Activated CD4-positive, alpha-beta T cell treated with anti-CD3 and anti-CD28 coated beads for 48 hours (primary cell): ENCODE measurements around the gene STARD5.

Source experiments
- DNase-seq: peaks from one replicate; pipeline ENCODE4 v3.0.0-alpha.2; 2020

Gene STARD5

DNA sequence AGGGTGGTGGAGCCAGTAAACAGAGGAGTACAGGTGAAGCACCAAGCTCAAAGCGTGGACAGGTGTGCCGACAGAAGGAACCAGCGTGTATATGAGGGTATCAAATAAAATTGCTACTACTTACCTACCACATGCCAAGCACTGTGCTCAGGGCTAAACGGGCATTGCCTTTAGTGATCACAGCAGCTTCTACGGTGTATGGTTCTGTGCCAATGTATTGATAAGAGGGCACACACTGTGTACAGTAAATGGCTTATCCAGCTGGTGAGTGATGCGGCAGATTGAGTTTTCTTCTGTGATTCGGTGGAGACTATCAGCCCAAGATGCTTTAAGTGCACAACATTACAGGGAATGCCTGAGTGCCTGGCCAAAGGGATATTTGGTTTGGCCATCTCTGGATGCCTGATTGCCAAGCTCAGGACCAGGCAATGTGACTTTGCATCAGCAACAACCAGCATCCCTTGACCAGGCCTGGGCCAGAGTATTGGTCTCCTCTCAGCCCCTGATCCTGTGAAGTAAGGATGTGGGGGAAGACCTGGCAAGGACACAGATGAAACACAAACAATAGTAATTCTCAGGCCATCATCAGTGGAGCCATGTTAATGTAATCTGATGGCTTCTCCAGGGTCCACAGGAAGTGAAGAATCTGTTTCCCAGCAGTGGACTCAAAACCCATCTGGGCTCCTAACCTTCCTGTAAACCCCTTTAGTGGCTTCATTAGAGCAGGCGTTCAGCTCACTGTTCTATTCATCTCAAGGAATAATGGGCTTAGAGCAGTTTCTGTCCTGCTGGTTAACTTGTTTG, 14.1 kb downstream of the STARD5 start:
- DNase-seq = no peak

DNA sequence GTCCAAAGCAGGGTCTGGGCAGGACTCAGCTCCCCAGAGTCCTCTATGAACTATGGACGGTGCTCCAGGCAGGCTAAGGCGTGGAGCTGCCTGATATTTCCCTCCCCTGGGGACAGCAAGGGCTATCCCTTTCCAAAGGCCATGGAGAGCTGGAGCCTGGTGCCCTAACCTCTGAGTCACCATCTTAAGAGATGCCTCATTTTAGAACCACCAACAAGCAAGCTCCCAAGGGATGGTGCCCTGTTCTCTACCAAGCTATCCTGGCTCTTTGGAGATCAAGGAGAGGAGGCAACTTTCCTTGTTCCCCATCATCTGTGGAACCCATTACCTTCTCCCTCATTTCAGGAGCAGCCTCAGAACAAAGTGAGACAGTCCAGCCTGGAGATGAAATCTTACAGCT, 15.7 kb downstream of the STARD5 start:
- no peak for DNase-seq

GRCh38 chr15:81304226-81304625, 19.7 kb downstream of the STARD5 start:
- DNase-seq = no peak

DNA sequence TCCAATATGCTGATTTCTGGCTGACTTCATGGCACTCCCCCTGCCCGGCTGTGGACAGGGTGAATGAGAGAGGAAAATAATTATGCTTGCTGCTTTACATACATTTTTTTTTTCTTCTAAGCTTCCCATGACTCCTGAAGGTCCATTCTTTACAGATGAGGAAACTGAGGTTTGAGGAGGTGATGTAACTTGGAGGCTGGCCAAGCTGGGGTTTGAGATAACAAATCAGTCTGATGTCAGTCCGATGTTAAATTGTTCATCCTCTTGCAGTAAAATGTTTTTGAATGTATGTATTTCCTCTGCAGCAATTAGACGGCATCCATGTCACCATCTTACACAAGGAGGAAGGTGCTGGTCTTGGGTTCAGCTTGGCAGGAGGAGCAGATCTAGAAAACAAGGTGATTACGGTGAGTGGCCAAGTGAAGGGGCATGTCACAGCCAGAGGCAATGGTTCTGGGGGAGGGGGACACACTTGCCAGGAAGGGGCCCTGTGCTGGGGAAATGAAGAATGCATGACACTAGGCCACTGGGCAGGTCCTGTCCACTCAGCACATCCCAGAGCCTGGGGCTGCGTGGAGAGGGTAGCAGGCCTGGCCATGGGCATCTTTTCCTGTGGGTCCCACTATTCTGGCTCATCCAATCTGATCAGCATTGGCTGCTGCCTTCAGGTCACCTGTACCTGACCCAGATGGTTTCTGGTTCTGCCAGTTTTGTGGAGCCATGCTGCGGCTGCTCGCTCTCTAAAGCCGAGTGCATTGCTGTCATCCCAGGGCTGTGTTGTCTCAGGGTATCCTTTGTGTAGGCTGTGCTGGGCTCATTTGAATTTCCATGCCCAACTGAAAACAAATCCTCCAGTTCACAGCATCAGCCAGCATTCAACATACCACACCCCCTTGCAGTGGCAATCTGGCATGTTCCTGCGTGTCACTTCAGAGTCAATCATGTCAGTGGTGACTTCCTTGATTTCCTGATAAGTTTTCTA, 20.4 kb downstream of the STARD5 start:
- no peak for DNase-seq

DNA sequence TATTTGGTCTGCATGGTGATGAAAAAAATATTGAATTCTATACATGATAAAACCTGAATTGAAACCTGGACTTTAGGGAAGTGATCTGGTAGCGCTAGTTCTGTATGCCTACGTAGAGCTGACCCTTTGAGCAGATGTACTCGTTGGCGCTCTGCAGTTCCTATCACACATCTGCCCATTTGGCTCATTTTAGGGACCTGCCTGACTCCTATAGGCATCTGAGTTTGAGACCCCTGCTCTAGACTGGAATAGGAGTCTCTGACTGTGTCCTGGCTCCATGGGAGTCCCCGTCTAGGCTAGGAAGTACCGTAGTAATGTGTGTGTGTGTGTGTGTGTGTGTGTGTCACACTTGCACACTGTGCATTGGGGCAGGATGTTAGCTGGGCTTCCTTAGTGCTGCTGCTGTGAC, 21.2 kb downstream of the STARD5 start:
- no peak for DNase-seq

- peak; percentile 51 for DNase-seq
Measured at GRCh38 chr15:81301815-81302399, 22.0 kb downstream of the STARD5 start.

- no peak for DNase-seq
Measured at GRCh38 chr15:81301385-81301784, 22.6 kb downstream of the STARD5 start.

GRCh38 chr15:81299630-81300273, 24.2 kb downstream of the STARD5 start:
- no peak for DNase-seq

GRCh38 chr15:81299156-81299555, 24.8 kb downstream of the STARD5 start:
- DNase-seq = no peak

GRCh38 chr15:81298611-81299010, 25.3 kb downstream of the STARD5 start:
- DNase-seq = no peak

DNA sequence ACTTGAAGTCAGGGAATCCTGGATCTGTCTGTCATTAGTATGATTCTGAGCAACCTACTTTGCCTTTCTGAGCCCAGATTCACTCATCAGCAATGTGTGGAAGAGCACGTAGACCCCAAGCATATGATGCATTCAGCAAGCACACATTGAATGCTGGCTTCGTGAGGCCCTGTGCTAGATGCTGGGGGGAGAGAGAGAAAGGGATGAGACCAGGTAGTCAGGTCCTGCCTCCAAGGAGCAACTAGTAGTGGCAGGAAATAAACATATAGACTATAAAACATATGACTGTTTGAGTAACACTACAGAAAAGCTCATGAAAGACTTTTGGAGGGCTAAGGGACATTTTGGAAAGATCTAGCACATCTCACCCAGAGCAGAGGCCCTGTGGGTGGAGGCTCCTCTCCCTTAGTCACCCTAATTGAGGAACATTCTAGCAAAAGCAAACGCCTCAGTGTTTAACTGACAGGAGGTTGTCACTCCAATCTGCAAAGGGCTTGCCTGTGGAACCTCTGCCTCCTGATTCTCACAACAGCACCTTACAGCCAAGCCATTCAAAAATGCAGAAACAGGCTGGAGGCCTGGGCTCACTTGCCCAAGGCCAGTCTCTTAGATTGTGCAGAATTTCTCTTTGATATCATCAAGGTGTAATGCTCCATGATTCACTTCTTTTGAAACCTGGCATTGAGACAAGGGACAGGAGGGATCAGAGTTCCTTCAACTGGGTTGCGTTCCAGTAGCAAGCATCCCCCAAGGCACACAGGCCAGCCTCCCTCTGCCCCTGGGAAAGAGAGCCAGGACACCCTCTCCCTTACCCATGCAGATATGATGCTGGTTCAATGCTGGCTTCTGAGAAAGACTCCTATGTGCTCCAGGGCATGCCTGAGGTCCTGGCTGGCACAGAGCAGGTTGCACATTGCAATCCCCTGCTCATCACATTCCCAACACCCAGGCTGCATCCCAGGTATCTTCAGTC, 26.1 kb downstream of the STARD5 start:
- no peak for DNase-seq

GRCh38 chr15:81297147-81297572, 26.8 kb downstream of the STARD5 start:
- no peak for DNase-seq

DNA sequence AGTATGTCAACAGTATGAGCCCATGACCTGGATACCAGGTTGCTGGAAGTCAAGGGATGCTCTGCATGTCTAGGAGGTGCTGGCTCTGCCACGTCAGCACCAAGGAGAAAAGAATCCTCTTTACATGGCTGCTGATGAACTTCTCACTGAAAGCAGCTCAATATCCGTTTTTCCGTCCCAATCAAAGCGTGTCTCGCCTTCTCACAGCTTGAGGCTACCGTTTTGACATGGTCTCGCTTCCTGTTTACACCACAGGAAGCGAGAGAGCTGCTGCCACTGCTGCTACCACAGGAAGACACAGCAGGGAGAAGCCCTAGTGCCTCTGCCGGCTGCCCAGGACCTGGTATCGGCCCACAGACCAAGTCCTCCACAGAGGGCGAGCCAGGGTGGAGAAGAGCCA, 27.3 kb downstream of the STARD5 start:
- DNase-seq = peak; percentile 80

DNA sequence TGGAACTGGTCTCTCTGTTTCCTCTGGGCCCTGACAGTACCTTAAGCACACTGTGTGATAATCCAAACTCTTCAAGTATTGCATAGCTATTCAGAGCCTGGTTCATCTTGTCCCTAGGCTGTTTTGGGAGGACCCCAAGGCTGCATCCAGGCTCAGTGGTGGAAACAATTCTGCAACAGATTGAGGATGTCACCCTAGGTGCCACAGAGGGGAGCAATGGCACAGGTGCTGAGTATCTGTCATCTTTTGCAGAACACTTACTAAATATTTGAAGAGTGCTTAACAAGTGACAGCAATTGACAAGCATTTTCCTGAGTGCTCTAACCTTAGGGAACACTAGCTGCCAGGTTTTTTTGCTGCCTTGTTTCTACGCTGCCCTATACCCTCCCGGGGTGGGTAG, 27.8 kb downstream of the STARD5 start:
- DNase-seq = no peak

- no peak for DNase-seq
Measured at GRCh38 chr15:81295486-81296121, 28.3 kb downstream of the STARD5 start.

GRCh38 chr15:81294516-81294880, 29.4 kb downstream of the STARD5 start:
- DNase-seq = peak; percentile 50

GRCh38 chr15:81293728-81294515, 30.0 kb downstream of the STARD5 start:
- DNase-seq = peak; percentile 81

DNA sequence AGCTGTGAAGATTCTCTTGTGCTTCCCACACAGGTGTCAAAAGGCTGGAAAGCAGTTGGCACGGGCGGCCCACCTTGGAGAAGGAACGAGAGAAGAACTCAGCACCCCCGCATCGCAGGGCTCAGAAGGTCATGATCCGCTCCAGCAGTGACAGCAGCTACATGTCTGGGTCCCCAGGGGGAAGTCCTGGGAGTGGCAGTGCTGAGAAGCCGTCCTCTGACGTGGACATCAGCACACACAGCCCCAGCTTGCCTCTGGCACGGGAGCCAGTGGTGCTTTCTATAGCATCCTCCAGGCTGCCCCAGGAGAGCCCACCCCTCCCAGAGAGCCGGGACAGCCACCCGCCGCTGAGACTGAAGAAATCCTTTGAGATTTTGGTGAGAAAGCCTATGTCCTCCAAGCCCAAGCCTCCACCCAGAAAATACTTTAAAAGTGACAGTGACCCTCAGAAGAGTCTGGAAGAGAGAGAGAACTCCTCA, 31.4 kb downstream of the STARD5 start:
- DNase-seq = peak; percentile 64

DNA sequence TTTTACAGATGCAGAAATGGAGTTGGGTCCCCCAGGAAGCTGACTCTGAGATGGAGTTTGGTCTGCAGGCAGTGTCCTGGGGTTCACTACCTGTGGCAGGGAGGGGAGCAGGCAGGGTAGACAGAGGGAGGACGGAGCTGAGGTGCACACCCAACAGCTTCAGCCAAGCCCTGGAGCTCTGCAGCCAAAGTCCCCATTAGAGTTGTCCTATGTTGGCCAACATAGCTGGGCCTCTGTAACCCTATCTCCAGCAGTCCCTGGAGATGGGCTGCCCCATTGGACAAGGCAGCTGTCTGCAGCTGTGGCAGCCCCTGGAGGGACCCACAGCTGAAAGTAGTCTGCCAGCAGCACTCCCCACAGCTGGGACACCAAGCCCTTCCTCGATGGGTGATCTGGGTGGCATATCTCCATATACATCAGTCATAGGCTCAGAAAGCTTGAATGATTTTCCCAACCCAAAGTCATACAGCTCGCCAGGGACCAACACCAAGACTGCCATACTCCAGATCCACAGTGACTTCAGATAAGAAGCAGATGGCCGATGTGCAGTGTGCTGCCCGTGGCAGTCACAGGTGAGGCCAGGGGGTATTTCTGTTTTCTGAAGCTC, 31.9 kb downstream of the STARD5 start:
- DNase-seq = no peak

DNA sequence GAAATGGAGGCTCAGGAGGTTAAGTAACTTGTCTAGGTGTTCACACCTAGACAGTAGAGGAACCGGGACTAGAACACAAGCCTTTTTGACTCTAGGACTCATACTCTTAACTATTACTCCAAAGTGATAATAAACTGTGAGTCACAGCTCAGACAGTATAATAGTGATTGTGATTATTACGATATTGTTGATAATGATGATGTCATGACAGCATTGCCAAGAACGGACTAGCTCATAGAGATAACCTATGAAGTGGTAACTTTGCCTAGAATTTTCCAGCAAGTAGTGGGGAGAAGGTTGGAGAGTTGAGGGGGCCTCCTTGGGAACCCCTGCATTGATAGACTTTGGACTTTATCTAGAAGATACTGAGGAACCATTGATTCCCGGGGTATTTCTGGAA, 34.0 kb downstream of the STARD5 start:
- no peak for DNase-seq
